ENCODE data around the gene TMEM97.

DNA sequence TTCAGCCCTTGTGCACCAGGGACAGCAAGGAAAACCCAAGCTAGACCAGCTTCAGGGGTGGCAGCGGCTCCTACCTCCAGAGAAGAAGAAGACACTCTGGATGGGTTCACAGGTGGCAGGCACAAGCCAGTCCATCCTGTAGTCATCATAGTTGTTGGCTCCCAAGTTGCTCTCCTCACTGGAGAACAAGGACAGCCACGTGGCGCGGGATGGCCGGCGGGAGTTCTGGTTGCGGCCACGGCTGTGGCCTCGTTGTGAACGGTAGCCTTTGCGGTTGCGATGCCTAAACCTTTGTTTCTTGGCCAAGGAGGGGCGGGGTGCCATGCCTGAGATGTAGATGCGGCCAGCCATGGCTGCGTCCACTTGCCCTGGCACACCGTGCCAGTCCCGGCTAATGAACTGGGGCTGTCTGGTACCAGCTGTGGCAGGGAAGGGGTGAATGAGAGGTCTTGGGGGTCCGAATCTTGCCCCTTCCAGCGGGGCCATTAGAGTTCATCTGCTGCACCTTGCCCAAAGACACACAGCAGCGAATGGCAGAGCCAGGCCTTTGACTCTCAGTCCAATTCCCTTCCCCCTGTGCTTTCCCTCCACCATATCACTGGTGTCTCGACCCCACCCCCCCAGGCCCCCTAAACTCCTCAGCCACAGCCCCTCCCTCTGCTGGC is 48.8 kb downstream of the TMEM97 start:
- TF ChIP-seq, protein P1, sequence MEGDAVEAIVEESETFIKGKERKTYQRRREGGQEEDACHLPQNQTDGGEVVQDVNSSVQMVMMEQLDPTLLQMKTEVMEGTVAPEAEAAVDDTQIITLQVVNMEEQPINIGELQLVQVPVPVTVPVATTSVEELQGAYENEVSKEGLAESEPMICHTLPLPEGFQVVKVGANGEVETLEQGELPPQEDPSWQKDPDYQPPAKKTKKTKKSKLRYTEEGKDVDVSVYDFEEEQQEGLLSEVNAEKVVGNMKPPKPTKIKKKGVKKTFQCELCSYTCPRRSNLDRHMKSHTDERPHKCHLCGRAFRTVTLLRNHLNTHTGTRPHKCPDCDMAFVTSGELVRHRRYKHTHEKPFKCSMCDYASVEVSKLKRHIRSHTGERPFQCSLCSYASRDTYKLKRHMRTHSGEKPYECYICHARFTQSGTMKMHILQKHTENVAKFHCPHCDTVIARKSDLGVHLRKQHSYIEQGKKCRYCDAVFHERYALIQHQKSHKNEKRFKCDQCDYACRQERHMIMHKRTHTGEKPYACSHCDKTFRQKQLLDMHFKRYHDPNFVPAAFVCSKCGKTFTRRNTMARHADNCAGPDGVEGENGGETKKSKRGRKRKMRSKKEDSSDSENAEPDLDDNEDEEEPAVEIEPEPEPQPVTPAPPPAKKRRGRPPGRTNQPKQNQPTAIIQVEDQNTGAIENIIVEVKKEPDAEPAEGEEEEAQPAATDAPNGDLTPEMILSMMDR (IDR thresholded peaks at IDR 0.05) = no peak
- TF ChIP-seq ZFX (IDR thresholded peaks at IDR 0.05; ENCODE audit: borderline replicate concordance) = no peak

Measured in 22Rv1 (cell line).